Measurements from ENCODE around the gene CLCA2.
"Not testable (repeated sequence)": the region's sequence is repeated elsewhere in the genome, so short reads cannot be mapped to it uniquely, and the experiment has no call there.

CLCA2 gene

GRCh38 chr1:86477256-86477655 lies 53.3 kb downstream of the CLCA2 start:
- Mint-ChIP-seq H3K27ac (no peak overlapping the region), H3K36me3 (no peaks in the 10 kb centered on the region), H3K9me3 (ENCODE audit: low read depth) (no peaks in the 10 kb centered on the region), H3K27me3 (peaks cover 5% of the 10 kb centered on the region), H3K4me3 (no peak overlapping the region), H3K4me1 (ENCODE audit: low read depth) (no peaks in the 10 kb centered on the region)

- peaks cover 3% of the 10 kb centered on the region for H3K27me3 Mint-ChIP-seq
- no peaks in the 10 kb centered on the region for H3K9me3 Mint-ChIP-seq (ENCODE audit: low read depth)
- no peaks in the 10 kb centered on the region for H3K4me1 Mint-ChIP-seq (ENCODE audit: low read depth)
- H3K4me3 Mint-ChIP-seq: no peak overlapping the region
- no peak overlapping the region for H3K27ac Mint-ChIP-seq
- H3K36me3 Mint-ChIP-seq: no peaks in the 10 kb centered on the region
Measured at GRCh38 chr1:86477682-86478081, 53.7 kb downstream of the CLCA2 start.

GRCh38 chr1:86478416-86479156 lies 54.6 kb downstream of the CLCA2 start:
- H3K9me3 Mint-ChIP-seq (ENCODE audit: low read depth): no peaks in the 10 kb centered on the region
- no peaks in the 10 kb centered on the region for H3K4me1 Mint-ChIP-seq (ENCODE audit: low read depth)
- H3K36me3 Mint-ChIP-seq: no peaks in the 10 kb centered on the region
- H3K4me3 Mint-ChIP-seq: no peak overlapping the region
- H3K27me3 Mint-ChIP-seq: peaks cover 2% of the 10 kb centered on the region
- H3K27ac Mint-ChIP-seq: no peak overlapping the region

GRCh38 chr1:86481966-86482365 lies 58.0 kb downstream of the CLCA2 start:
- H3K27ac Mint-ChIP-seq: no peak overlapping the region
- H3K4me1 Mint-ChIP-seq (ENCODE audit: low read depth): no peaks in the 10 kb centered on the region
- H3K36me3 Mint-ChIP-seq: no peaks in the 10 kb centered on the region
- H3K4me3 Mint-ChIP-seq: no peak overlapping the region
- H3K9me3 Mint-ChIP-seq (ENCODE audit: low read depth): no peaks in the 10 kb centered on the region
- H3K27me3 Mint-ChIP-seq: peaks cover 2% of the 10 kb centered on the region

- H3K4me3 Mint-ChIP-seq: no peak overlapping the region
- no peaks in the 10 kb centered on the region for H3K36me3 Mint-ChIP-seq
- no peaks in the 10 kb centered on the region for H3K27me3 Mint-ChIP-seq
- H3K4me1 Mint-ChIP-seq (ENCODE audit: low read depth): no peaks in the 10 kb centered on the region
- no peaks in the 10 kb centered on the region for H3K9me3 Mint-ChIP-seq (ENCODE audit: low read depth)
- no peak overlapping the region for H3K27ac Mint-ChIP-seq
Measured at GRCh38 chr1:86487131-86487810, 63.3 kb downstream of the CLCA2 start.

GRCh38 chr1:86487811-86488141 lies 63.8 kb downstream of the CLCA2 start:
- Mint-ChIP-seq H3K4me3 (no peak overlapping the region), H3K9me3 (ENCODE audit: low read depth) (no peaks in the 10 kb centered on the region), H3K27ac (no peak overlapping the region), H3K36me3 (no peaks in the 10 kb centered on the region), H3K27me3 (no peaks in the 10 kb centered on the region), H3K4me1 (ENCODE audit: low read depth) (no peaks in the 10 kb centered on the region)

GRCh38 chr1:86489242-86489878 lies 65.4 kb downstream of the CLCA2 start:
- no peak overlapping the region for H3K27ac Mint-ChIP-seq
- no peaks in the 10 kb centered on the region for H3K9me3 Mint-ChIP-seq (ENCODE audit: low read depth)
- H3K36me3 Mint-ChIP-seq: no peaks in the 10 kb centered on the region
- H3K4me3 Mint-ChIP-seq: no peak overlapping the region
- H3K27me3 Mint-ChIP-seq: no peaks in the 10 kb centered on the region
- no peaks in the 10 kb centered on the region for H3K4me1 Mint-ChIP-seq (ENCODE audit: low read depth)

GRCh38 chr1:86491171-86491950 lies 67.4 kb downstream of the CLCA2 start:
- Mint-ChIP-seq H3K4me1 (ENCODE audit: low read depth) (no peaks in the 10 kb centered on the region), H3K4me3 (no peak overlapping the region), H3K27ac (no peak overlapping the region), H3K36me3 (no peaks in the 10 kb centered on the region), H3K9me3 (ENCODE audit: low read depth) (no peaks in the 10 kb centered on the region), H3K27me3 (no peaks in the 10 kb centered on the region)

- Mint-ChIP-seq H3K27ac (no peak overlapping the region), H3K36me3 (no peaks in the 10 kb centered on the region), H3K4me3 (no peak overlapping the region), H3K4me1 (ENCODE audit: low read depth) (peaks cover 5% of the 10 kb centered on the region), H3K27me3 (peaks cover 2% of the 10 kb centered on the region), H3K9me3 (ENCODE audit: low read depth) (no peaks in the 10 kb centered on the region)
Measured at GRCh38 chr1:86498281-86498680, 74.3 kb downstream of the CLCA2 start.

GRCh38 chr1:86499987-86500593 lies 76.1 kb downstream of the CLCA2 start:
- Mint-ChIP-seq H3K4me1 (ENCODE audit: low read depth) (peaks cover 5% of the 10 kb centered on the region), H3K27ac (no peak overlapping the region), H3K36me3 (no peaks in the 10 kb centered on the region), H3K27me3 (peaks cover 5% of the 10 kb centered on the region), H3K9me3 (ENCODE audit: low read depth) (no peaks in the 10 kb centered on the region), H3K4me3 (no peak overlapping the region)

- H3K4me1 Mint-ChIP-seq (ENCODE audit: low read depth): peaks cover 5% of the 10 kb centered on the region
- H3K27me3 Mint-ChIP-seq: peaks cover 5% of the 10 kb centered on the region
- H3K9me3 Mint-ChIP-seq (ENCODE audit: low read depth): no peaks in the 10 kb centered on the region
- H3K4me3 Mint-ChIP-seq: no peak overlapping the region
- H3K36me3 Mint-ChIP-seq: no peaks in the 10 kb centered on the region
- no peak overlapping the region for H3K27ac Mint-ChIP-seq
Measured at GRCh38 chr1:86500714-86501113, 76.7 kb downstream of the CLCA2 start.

- not testable (repeated sequence) for H3K36me3 Mint-ChIP-seq; H3K4me1 Mint-ChIP-seq (ENCODE audit: low read depth); H3K27ac Mint-ChIP-seq; H3K27me3 Mint-ChIP-seq; H3K9me3 Mint-ChIP-seq (ENCODE audit: low read depth)
- peak overlapping the region; percentile 86 for H3K4me3 Mint-ChIP-seq
Measured at GRCh38 chr1:86502125-86502646, 78.2 kb downstream of the CLCA2 start.

GRCh38 chr1:86502721-86503405 lies 78.9 kb downstream of the CLCA2 start:
- H3K36me3 Mint-ChIP-seq: no peaks in the 10 kb centered on the region
- H3K4me1 Mint-ChIP-seq (ENCODE audit: low read depth): peaks cover 5% of the 10 kb centered on the region
- H3K4me3 Mint-ChIP-seq: peak overlapping the region; percentile 86
- peaks cover 4% of the 10 kb centered on the region for H3K27me3 Mint-ChIP-seq
- H3K27ac Mint-ChIP-seq: no peak overlapping the region
- no peaks in the 10 kb centered on the region for H3K9me3 Mint-ChIP-seq (ENCODE audit: low read depth)

Data from activated naive CD8-positive, alpha-beta T cell (primary cell).